Activated CD8-positive, alpha-beta memory T cell treated with anti-CD3 and anti-CD28 coated beads for 36 hours (primary cell): ENCODE data around the gene IFNA7. TPM values are rescaled to one million over a fixed set of nuclear protein-coding genes. Genes with fewer than 3 reads are reported as not detected.
"Not testable (repeated sequence)": the region's sequence is repeated elsewhere in the genome, so short reads cannot be mapped to it uniquely, and the experiment has no call there.

Experiments
- CTCF ChIA-PET: fragments of 350-600 bp; sonication (Branson Sonifier 250); formaldehyde crosslinking; loops from one replicate; lab custom pipeline; 2021; ENCODE audit warnings: antibody characterized with exemption; lab: Charles Lee
- POLR2A ChIA-PET: fragments of 350-600 bp; sonication (Branson Sonifier 250); formaldehyde crosslinking; loops from one replicate; lab custom pipeline; 2021; ENCODE audit warnings: antibody characterized with exemption; lab: Charles Lee
- total RNA-seq, 2 experiments: library from RNA; stranded (reverse); gene quantifications; one replicate each; pipeline ENCODE4 v1.2.3, GENCODE V29; 2021

The IFNA7 gene
- total RNA-seq: not detected

- POLR2A ChIA-PET: not testable (repeated sequence)
- CTCF ChIA-PET: interaction anchor here (1.0 kb wide), 1 partner anchor 19 kb away, joined by 3 read pairs; no protein-coding TSS in a partner anchor
These were observed at the start of gene IFNA7 for GRCh38 chr9:21202105-21202504. IFNA7 (minus strand) TSS chr9:21202205; CDS start chr9:21202165, 40 bp downstream.

DNA sequence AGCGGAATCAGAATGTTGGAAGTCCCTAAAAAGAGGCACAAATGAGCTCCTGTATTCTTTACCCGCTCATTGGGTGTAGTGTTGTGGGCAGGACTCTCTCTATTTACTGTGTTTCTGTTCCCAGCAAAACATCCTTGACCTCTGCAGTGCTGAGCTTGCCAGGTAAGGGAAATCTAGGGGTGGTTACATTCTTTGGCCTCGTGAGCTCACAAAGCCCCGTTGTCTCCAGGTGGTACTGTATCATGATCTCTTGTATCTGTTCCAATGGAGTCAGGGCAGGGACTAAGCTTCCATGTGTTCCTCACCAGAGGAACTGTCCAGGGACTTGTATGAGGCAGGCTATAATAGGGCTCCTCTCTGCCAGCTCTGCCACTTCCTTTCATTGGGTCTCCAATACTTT is 49.6 kb upstream of the IFNA7 start:
- ChIA-PET POLR2A (no interaction called here), CTCF (interaction anchor here (1.7 kb wide), 1 partner anchor 16 kb away, joined by 6 read pairs; no protein-coding TSS in a partner anchor)

GRCh38 chr9:21251190-21251589 is 49.2 kb upstream of the IFNA7 start:
- CTCF ChIA-PET: interaction anchor here (1.7 kb wide), 1 partner anchor 16 kb away, joined by 6 read pairs; no protein-coding TSS in a partner anchor

DNA sequence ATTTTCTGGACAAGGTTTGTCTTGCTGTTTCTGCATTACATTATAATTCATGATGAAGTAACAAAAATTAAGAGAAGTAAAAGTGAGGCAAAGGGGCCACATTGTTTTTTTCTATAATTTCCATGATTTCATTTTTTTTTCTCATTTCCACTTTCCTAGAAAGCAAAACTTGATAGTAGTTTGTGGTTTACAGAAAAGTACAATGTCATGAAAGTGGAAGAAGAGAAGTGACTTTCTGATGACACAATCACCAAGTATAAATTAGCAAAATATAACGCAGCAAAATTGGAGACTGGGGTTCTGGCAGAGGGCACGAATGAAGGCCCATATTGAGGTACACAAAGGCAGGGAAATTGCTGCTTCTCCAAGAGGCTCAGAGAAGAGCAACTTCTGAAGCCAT is 42.8 kb upstream of the IFNA7 start:
- CTCF ChIA-PET: no interaction called here
- POLR2A ChIA-PET: no interaction called here

More at GRCh38 chr9:21251190-21251589, 49.2 kb upstream of the IFNA7 start:
- POLR2A ChIA-PET: no interaction called here

DNA sequence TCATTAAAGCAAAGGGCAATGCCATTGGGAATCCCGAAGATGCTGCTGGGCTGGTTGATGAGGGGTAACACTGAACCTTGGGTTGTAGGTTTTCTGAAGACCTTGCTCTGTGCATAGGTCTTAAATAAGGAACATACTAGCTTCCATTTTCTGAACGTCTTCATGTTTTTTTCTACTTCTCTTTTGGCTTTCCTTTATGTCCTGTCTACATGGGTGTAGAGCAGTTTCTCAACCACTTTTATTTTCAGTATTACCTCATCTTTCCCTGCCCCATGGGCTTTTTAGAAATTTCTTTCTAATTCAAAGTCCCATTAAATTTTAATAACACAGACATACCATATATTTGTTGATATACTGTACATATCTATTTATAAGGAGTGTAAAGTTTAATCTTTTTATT is 37.9 kb upstream of the IFNA7 start, which contains the start of gene IFNA14:
Gene IFNA14, minus strand, starts transcription at position 95 of the 400 bp plus-strand sequence. Its CDS starts 70 bp downstream, at position 25.
- ChIA-PET CTCF (no interaction called here), POLR2A (no interaction called here)

GRCh38 chr9:21236360-21236714 is 34.3 kb upstream of the IFNA7 start:
- CTCF ChIA-PET: interaction anchor here (0.6 to 2.3 kb wide), 4 partner anchors 15 to 229 kb away, joined by 3 to 6 read pairs (median 3); no protein-coding TSS in a partner anchor
- POLR2A ChIA-PET: not testable (repeated sequence)

- POLR2A ChIA-PET: not testable (repeated sequence)
- CTCF ChIA-PET: interaction anchor here (0.6 to 2.3 kb wide), 5 partner anchors 16 to 230 kb away, joined by 3 to 6 read pairs (median 3); no protein-coding TSS in a partner anchor
These were observed 33.7 kb upstream of the IFNA7 start for GRCh38 chr9:21235468-21236359.

GRCh38 chr9:21234153-21234687 is 32.2 kb upstream of the IFNA7 start:
- POLR2A ChIA-PET: no interaction called here
- CTCF ChIA-PET: interaction anchor here (2.3 kb wide), 1 partner anchor 18 kb away, joined by 6 read pairs; no protein-coding TSS in a partner anchor

DNA sequence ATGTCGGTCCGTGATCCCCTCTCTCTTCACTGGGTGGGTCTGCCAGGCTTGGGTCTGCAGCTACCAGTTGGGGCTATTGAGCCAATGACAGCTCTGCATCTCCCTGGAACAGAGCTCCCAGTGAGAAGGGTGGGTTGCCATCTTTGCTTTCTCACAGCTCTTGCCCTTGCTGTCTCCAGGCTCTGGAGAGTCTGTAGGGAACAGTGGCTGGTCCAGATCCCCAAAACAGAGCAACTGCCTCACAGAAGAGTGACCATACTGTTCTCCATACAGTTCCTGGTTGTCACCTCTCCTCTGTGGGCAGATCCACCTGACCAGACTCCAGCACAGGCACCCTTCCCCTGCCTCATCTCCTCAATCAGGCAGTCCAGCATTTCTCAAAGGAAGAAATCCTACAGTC is 31.3 kb upstream of the IFNA7 start:
- ChIA-PET POLR2A (no interaction called here), CTCF (no interaction called here)

DNA sequence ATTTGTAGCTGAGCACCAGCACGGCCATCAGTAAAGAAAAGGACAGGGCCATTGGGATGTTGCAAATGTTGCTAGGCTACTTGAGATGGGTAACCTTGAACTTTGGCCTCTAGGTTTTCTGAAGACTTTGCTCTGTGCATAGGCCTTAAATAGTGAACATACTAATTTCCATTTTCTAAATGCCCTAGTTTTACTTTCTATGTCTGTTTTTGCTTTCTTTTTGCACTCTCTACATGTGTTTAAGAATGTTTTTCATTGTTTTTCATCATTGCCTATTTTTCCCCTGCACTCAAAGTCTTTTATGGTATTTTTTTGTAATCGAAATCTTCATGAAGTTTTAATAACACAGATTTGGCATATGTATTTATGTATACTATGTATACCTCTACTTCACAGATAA is 26.1 kb upstream of the IFNA7 start, which contains the start of gene IFNA17:
Gene IFNA17, minus strand, starts transcription at position 101 of the 400 bp plus-strand sequence. Its CDS starts 49 bp downstream, at position 52.
- ChIA-PET POLR2A (no interaction called here), CTCF (no interaction called here)

DNA sequence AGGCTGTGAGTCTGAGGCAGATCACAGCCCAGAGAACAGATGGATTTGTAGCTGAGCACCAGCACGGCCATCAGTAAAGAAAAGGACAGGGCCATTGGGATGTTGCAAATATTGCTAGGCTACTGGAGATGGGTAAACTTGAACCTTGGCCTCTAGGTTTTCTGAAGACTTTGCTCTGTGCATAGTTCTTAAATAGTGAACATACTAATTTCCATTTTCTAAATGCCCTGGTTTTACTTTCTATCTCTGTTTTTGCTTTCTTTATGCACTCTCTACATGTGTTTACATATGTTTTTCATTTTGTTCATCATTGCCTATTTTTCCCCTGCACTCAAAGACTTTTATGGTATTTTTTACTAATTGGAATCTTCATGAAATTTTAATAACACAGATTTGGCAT is 15.2 kb upstream of the IFNA7 start, which contains the start of gene IFNA16:
Gene IFNA16, minus strand, starts transcription at position 101 of the 400 bp plus-strand sequence. Its CDS starts 6 bp downstream, at position 95.
- POLR2A ChIA-PET: not testable (repeated sequence)
- CTCF ChIA-PET: interaction anchor here (0.5 kb wide), 1 partner anchor 19 kb away, joined by 3 read pairs; no protein-coding TSS in a partner anchor

DNA sequence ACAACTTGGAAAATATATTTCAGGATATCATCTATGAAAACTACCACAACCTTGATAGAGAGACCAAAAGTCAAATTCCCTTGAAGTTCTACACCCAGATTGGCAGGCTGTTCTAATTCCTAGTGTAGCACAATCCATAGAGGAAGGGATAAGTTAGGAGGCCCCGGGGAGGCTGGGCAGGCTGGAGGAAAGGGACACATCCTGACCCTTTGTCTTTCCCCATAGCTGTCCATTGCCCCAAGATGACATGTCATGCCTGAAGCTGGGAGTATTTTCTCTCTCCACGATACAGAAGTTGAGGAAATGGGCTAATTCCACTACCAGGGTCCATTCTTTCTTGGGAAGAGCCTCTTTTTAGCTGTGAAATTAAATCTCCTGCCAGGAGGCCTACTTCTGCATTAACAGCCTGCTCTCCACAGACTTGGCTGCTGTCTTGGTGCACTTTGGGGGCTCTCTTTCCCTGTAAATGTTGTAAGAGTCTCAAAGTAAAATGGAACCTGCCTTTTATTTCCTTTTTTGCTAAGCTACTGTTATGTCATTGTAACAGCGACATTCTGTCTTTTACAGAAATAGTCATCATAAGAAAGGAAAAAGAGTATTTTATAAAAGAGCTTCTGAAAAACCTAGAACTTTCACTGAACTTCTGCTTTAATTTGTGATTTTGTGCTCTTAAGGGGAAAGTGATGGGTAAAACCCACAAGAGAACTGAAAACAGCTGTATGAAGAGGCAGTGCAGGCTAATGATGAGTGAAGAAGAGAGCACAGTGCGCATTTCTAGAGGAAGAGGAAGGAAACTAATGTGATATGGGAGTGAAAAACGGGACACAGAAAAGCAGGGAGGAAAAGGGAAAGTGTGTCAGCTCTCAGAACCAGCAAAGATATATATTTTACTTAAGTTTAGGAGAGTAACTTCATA is 11.7 kb upstream of the IFNA7 start:
- CTCF ChIA-PET: interaction anchor here (0.7 to 1.1 kb wide), 2 partner anchors 17 to 113 kb away, joined by 3 read pairs; no protein-coding TSS in a partner anchor
- POLR2A ChIA-PET: not testable (repeated sequence)

DNA sequence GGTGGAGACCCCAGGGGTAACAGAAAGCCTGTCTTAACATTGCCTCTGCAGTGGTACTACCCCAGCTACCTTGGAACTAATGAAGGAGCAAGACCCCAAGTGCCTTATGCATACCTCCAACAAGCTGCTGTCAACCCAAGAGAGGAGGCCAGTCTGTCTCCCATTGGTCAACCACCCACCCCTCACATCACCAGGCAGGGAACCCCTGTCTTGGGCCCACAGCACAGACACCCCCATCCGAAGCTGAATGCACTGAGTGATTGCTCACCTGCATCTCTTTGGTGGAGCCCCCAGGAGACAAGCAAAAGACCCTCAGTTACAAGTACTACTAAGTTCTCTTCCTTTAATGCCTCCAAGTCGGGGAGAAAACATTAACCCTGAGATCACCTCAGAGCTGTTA is 10.2 kb upstream of the IFNA7 start:
- CTCF ChIA-PET, POLR2A ChIA-PET: not testable (repeated sequence)

GRCh38 chr9:21210782-21211181 is 8.8 kb upstream of the IFNA7 start:
- POLR2A ChIA-PET, CTCF ChIA-PET: not testable (repeated sequence)

GRCh38 chr9:21210311-21210710 is 8.3 kb upstream of the IFNA7 start:
- ChIA-PET POLR2A (no interaction called here), CTCF (no interaction called here)

GRCh38 chr9:21207043-21207442 is 5.0 kb upstream of the IFNA7 start, which contains the start of gene IFNA10:
IFNA10 (minus strand) TSS chr9:21207143; CDS start chr9:21207097, 46 bp downstream.
- CTCF ChIA-PET, POLR2A ChIA-PET: not testable (repeated sequence)

GRCh38 chr9:21205204-21205603 is 3.2 kb upstream of the IFNA7 start:
- CTCF ChIA-PET: no interaction called here
- POLR2A ChIA-PET: no interaction called here

- CTCF ChIA-PET: interaction anchor here (0.6 to 1.3 kb wide), 4 partner anchors 58 to 257 kb away, joined by 3 to 5 read pairs (median 4); no protein-coding TSS in a partner anchor
- POLR2A ChIA-PET: not testable (repeated sequence)
These were observed 6.9 kb downstream of the IFNA7 start for GRCh38 chr9:21194867-21195776.
